Measurements from ENCODE around the gene ANO10. TPM values are rescaled to one million over a fixed set of nuclear protein-coding genes. Genes with fewer than 3 reads are reported as not detected.

ANO10 gene
- total and polyA plus RNA-seq, 7 experiments from 2014 or later: 6.1 to 13.6 (median 9.3) TPM

GRCh38 chr3:43526956-43527355 is 94.9 kb downstream of the ANO10 start:
- Mint-ChIP-seq H3K9me3 (peaks cover 0 to 22% (median 7%) of the 10 kb centered on the region in 11 donors), H3K27me3 (no peaks in the 10 kb centered on the region), H3K4me1 (no peaks in the 10 kb centered on the region), H3K36me3 (peaks cover 7 to 19% (median 15%) of the 10 kb centered on the region in 5 donors), H3K4me3 (no peak overlapping the region), H3K27ac (no peak overlapping the region)
- DNase-seq (no peak), ATAC-seq (no peak)
- Histone ChIP-seq H3K9me3 (ENCODE audit: control insufficient read depth in 2 of 3, low read length in 3 of 3) (no peaks in the 10 kb centered on the region), H3K4me3 (ENCODE audit: low read length) (no peak overlapping the region), H3K4me1 (ENCODE audit: control insufficient read depth in 2 of 2, insufficient read depth in 2 of 2, low read length in 2 of 2) (no peaks in the 10 kb centered on the region), H3K27ac (ENCODE audit: low read depth, low read length) (no peak overlapping the region), H3K27me3 (ENCODE audit: control insufficient read depth in 2 of 2, insufficient read depth in 2 of 2, low read length in 2 of 2) (no peaks in the 10 kb centered on the region), H3K36me3 (ENCODE audit: control insufficient read depth in 2 of 3, insufficient read depth in 3 of 3, low read length in 3 of 3) (no peaks in the 10 kb centered on the region)
- ChIA-PET POLR2A (no interaction called here), CTCF (no interaction called here)
- intact Hi-C loops (cut with micrococcal nuclease): no loop called here

DNA sequence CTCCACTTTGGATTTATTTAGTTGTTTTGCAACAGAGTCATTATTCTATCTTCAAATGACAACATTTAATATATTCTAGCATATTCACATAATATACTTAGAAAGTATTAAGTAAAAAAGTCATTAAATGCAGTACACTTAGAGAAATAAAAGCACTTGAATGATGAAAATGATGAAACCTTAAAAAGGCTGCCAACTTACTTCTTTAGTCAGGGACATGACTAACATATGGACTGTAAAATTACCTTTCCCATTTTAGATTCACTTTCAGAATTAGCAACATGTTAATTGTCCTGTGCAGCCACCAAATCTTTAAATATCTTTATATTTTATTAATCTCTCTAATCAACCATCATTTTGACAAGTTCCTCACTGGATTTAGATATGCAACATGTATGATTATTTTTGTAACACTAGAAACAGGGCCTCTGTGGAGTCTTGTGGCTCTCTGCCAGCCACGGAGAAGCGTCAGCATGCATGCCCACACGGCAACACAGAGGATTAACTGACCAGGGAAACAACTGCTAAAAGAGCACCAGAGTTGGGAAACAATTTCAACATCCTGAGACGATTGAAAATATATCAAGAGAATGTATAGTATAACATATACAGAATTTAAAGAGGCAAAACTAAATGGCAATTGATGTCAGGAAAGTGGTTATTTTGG is 95.7 kb downstream of the ANO10 start:
- no peaks in the 10 kb centered on the region for H3K4me1 ChIP-seq (ENCODE audit: control insufficient read depth in 2 of 2, insufficient read depth in 2 of 2, low read length in 2 of 2)
- no peaks in the 10 kb centered on the region for H3K36me3 ChIP-seq (ENCODE audit: control insufficient read depth in 2 of 3, insufficient read depth in 3 of 3, low read length in 3 of 3)
- no peak overlapping the region for H3K27ac ChIP-seq (ENCODE audit: low read depth, low read length)
- peaks cover 7 to 25% (median 19%) of the 10 kb centered on the region in 5 donors for H3K36me3 Mint-ChIP-seq
- H3K27ac Mint-ChIP-seq: no peak overlapping the region
- H3K4me1 Mint-ChIP-seq: no peaks in the 10 kb centered on the region
- no peak for DNase-seq
- POLR2A ChIA-PET: no interaction called here
- no peak overlapping the region for H3K4me3 ChIP-seq (ENCODE audit: low read length)
- no peak for ATAC-seq
- H3K9me3 Mint-ChIP-seq: peaks cover 0 to 22% (median 7%) of the 10 kb centered on the region in 11 donors
- no peaks in the 10 kb centered on the region for H3K27me3 ChIP-seq (ENCODE audit: control insufficient read depth in 2 of 2, insufficient read depth in 2 of 2, low read length in 2 of 2)
- intact Hi-C loops (cut with micrococcal nuclease): no loop called here
- H3K9me3 ChIP-seq (ENCODE audit: control insufficient read depth in 2 of 3, low read length in 3 of 3): no peaks in the 10 kb centered on the region
- no peaks in the 10 kb centered on the region for H3K27me3 Mint-ChIP-seq
- CTCF ChIA-PET: no interaction called here
- no peak overlapping the region for H3K4me3 Mint-ChIP-seq

DNA sequence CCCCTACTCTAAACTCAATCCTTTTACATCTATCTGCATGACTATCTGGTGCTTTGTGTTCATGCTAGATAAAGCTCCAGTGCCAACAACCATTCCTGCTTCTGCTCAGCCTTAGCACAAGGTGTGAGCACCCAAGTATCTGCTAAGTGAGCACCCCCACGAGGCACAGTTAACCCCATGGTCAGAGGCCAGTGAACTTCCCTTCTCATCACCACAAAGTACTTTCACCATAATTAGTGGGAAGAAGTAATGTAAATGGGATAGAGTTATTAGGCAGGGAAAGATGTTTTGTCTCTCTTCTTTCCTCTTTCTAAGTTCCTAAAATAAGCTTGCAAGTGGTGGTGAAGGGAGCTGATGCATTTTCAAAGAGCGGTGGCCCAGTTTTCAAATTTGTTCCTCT is 96.4 kb downstream of the ANO10 start:
- no peaks in the 10 kb centered on the region for H3K4me1 ChIP-seq (ENCODE audit: control insufficient read depth in 2 of 2, insufficient read depth in 2 of 2, low read length in 2 of 2)
- Mint-ChIP-seq H3K27ac (no peak overlapping the region), H3K4me1 (no peaks in the 10 kb centered on the region), H3K9me3 (peaks cover 0 to 22% (median 8%) of the 10 kb centered on the region in 11 donors), H3K36me3 (peaks cover 7 to 26% (median 19%) of the 10 kb centered on the region in 5 donors), H3K27me3 (no peaks in the 10 kb centered on the region), H3K4me3 (no peak overlapping the region)
- ATAC-seq (no peak), DNase-seq (no peak)
- intact Hi-C loops (cut with micrococcal nuclease): no loop called here
- H3K27ac ChIP-seq (ENCODE audit: low read depth, low read length): no peak overlapping the region
- CTCF ChIA-PET: no interaction called here
- POLR2A ChIA-PET: no interaction called here
- no peaks in the 10 kb centered on the region for H3K27me3 ChIP-seq (ENCODE audit: control insufficient read depth in 2 of 2, insufficient read depth in 2 of 2, low read length in 2 of 2)
- no peak overlapping the region for H3K4me3 ChIP-seq (ENCODE audit: low read length)
- H3K36me3 ChIP-seq (ENCODE audit: control insufficient read depth in 2 of 3, insufficient read depth in 3 of 3, low read length in 3 of 3): no peaks in the 10 kb centered on the region
- H3K9me3 ChIP-seq (ENCODE audit: control insufficient read depth in 2 of 3, low read length in 3 of 3): no peaks in the 10 kb centered on the region

- Histone ChIP-seq H3K9me3 (ENCODE audit: control insufficient read depth in 2 of 3, low read length in 3 of 3) (peaks cover 0 to 10% (median 9%) of the 10 kb centered on the region in 3 experiments), H3K36me3 (ENCODE audit: control insufficient read depth in 2 of 3, insufficient read depth in 3 of 3, low read length in 3 of 3) (no peaks in the 10 kb centered on the region), H3K4me1 (ENCODE audit: control insufficient read depth in 2 of 2, insufficient read depth in 2 of 2, low read length in 2 of 2) (no peaks in the 10 kb centered on the region), H3K27ac (ENCODE audit: low read depth, low read length) (no peak overlapping the region), H3K27me3 (ENCODE audit: control insufficient read depth in 2 of 2, insufficient read depth in 2 of 2, low read length in 2 of 2) (no peaks in the 10 kb centered on the region), H3K4me3 (ENCODE audit: low read length) (no peak overlapping the region)
- intact Hi-C loops (cut with micrococcal nuclease): no loop called here
- ATAC-seq (no peak), DNase-seq (no peak)
- Mint-ChIP-seq H3K4me1 (no peaks in the 10 kb centered on the region), H3K27ac (no peak overlapping the region), H3K9me3 (peaks cover 13 to 30% (median 19%) of the 10 kb centered on the region in 11 donors), H3K36me3 (peaks cover 17 to 40% (median 27%) of the 10 kb centered on the region in 5 donors), H3K4me3 (no peak overlapping the region), H3K27me3 (no peaks in the 10 kb centered on the region)
- CTCF ChIA-PET: no interaction called here
- POLR2A ChIA-PET: interaction anchor here (0.9 to 1.3 kb wide), 2 partner anchors 12 kb away, joined by 3 read pairs; no protein-coding TSS in a partner anchor
Observed at GRCh38 chr3:43523454-43524053, 98.3 kb downstream of the ANO10 start.

GRCh38 chr3:43522727-43523362 is 99.0 kb downstream of the ANO10 start:
- DNase-seq: no peak
- H3K4me1 Mint-ChIP-seq: no peaks in the 10 kb centered on the region
- Histone ChIP-seq H3K4me3 (ENCODE audit: low read length) (no peak overlapping the region), H3K27ac (ENCODE audit: low read depth, low read length) (no peak overlapping the region), H3K4me1 (ENCODE audit: control insufficient read depth in 2 of 2, insufficient read depth in 2 of 2, low read length in 2 of 2) (no peaks in the 10 kb centered on the region), H3K9me3 (ENCODE audit: control insufficient read depth in 2 of 3, low read length in 3 of 3) (peaks cover 0 to 11% (median 9%) of the 10 kb centered on the region in 3 experiments), H3K36me3 (ENCODE audit: control insufficient read depth in 2 of 3, insufficient read depth in 3 of 3, low read length in 3 of 3) (no peaks in the 10 kb centered on the region), H3K27me3 (ENCODE audit: control insufficient read depth in 2 of 2, insufficient read depth in 2 of 2, low read length in 2 of 2) (no peaks in the 10 kb centered on the region)
- POLR2A ChIA-PET: interaction anchor here (0.9 to 1.3 kb wide), 2 partner anchors 11 to 13 kb away, joined by 3 read pairs; no protein-coding TSS in a partner anchor
- CTCF ChIA-PET: no interaction called here
- H3K27ac Mint-ChIP-seq: no peak overlapping the region
- intact Hi-C loops (cut with micrococcal nuclease): no loop called here
- H3K9me3 Mint-ChIP-seq: peaks cover 13 to 30% (median 22%) of the 10 kb centered on the region in 11 donors
- H3K36me3 Mint-ChIP-seq: peaks cover 17 to 38% (median 26%) of the 10 kb centered on the region in 5 donors
- H3K4me3 Mint-ChIP-seq: no peak overlapping the region
- no peaks in the 10 kb centered on the region for H3K27me3 Mint-ChIP-seq
- no peak for ATAC-seq

- Mint-ChIP-seq H3K27me3 (no peaks in the 10 kb centered on the region), H3K4me1 (no peaks in the 10 kb centered on the region), H3K36me3 (peaks cover 13 to 36% (median 27%) of the 10 kb centered on the region in 5 donors), H3K9me3 (peaks cover 8 to 30% (median 22%) of the 10 kb centered on the region in 11 donors), H3K4me3 (no peak overlapping the region), H3K27ac (no peak overlapping the region)
- no peak overlapping the region for H3K4me3 ChIP-seq (ENCODE audit: low read length)
- H3K27ac ChIP-seq (ENCODE audit: low read depth, low read length): no peak overlapping the region
- ChIA-PET CTCF (no interaction called here), POLR2A (no interaction called here)
- no peaks in the 10 kb centered on the region for H3K27me3 ChIP-seq (ENCODE audit: control insufficient read depth in 2 of 2, insufficient read depth in 2 of 2, low read length in 2 of 2)
- DNase-seq (no peak), ATAC-seq (no peak)
- H3K9me3 ChIP-seq (ENCODE audit: control insufficient read depth in 2 of 3, low read length in 3 of 3): peaks cover 0 to 18% (median 9%) of the 10 kb centered on the region in 3 experiments
- intact Hi-C loops (cut with micrococcal nuclease): no loop called here
- H3K4me1 ChIP-seq (ENCODE audit: control insufficient read depth in 2 of 2, insufficient read depth in 2 of 2, low read length in 2 of 2): no peaks in the 10 kb centered on the region
- H3K36me3 ChIP-seq (ENCODE audit: control insufficient read depth in 2 of 3, insufficient read depth in 3 of 3, low read length in 3 of 3): no peaks in the 10 kb centered on the region
Observed at GRCh38 chr3:43521941-43522340, 99.9 kb downstream of the ANO10 start.
